ENCODE measurements around the gene MC2R.
"Not testable (repeated sequence)": the region's sequence is repeated elsewhere in the genome, so short reads cannot be mapped to it uniquely, and the experiment has no call there.

MC2R gene

GRCh38 chr18:13890761-13891361, 24.5 kb downstream of the MC2R start:
- DNase-seq, result no peak

- DNase-seq, result no peak
These were observed 25.7 kb downstream of the MC2R start for GRCh38 chr18:13889671-13890070.

- DNase-seq, result no peak
These were observed 27.1 kb downstream of the MC2R start for GRCh38 chr18:13888191-13888716.

GRCh38 chr18:13885009-13885408, 30.3 kb downstream of the MC2R start:
- DNase-seq, result no peak

- DNase-seq, result no peak
These were observed 35.4 kb downstream of the MC2R start for GRCh38 chr18:13879937-13880336.

GRCh38 chr18:13879492-13879891, 35.8 kb downstream of the MC2R start:
- DNase-seq, result no peak

- no peak for DNase-seq
These were observed 36.5 kb downstream of the MC2R start for GRCh38 chr18:13878857-13879256.

GRCh38 chr18:13877157-13877556, 38.2 kb downstream of the MC2R start:
- DNase-seq, result no peak

GRCh38 chr18:13874558-13874957, 40.8 kb downstream of the MC2R start:
- DNase-seq, result no peak

GRCh38 chr18:13872932-13873331, 42.4 kb downstream of the MC2R start:
- DNase-seq, result no peak

- no peak for DNase-seq
These were observed 43.0 kb downstream of the MC2R start for GRCh38 chr18:13872373-13872772.

GRCh38 chr18:13871701-13872100, 43.6 kb downstream of the MC2R start:
- DNase-seq, result no peak

- no peak for DNase-seq
These were observed 46.6 kb downstream of the MC2R start for GRCh38 chr18:13868501-13869271.

- DNase-seq, result not testable (repeated sequence)
These were observed 52.4 kb downstream of the MC2R start for GRCh38 chr18:13862898-13863297.

GRCh38 chr18:13849791-13850190, 65.5 kb downstream of the MC2R start:
- DNase-seq, result no peak

- no peak for DNase-seq
These were observed 78.8 kb downstream of the MC2R start for GRCh38 chr18:13836559-13836958.

- no peak for DNase-seq
These were observed 80.1 kb downstream of the MC2R start for GRCh38 chr18:13835202-13835601.

- no peak for DNase-seq
These were observed 80.8 kb downstream of the MC2R start for GRCh38 chr18:13834496-13835015.

All from NCI-H187 (cell line).